ENCODE measurements around the gene TBC1D22A.

- TF ChIP-seq NANOG (IDR thresholded peaks at IDR 0.05; ENCODE audit: borderline replicate concordance), result no peak
- TF ChIP-seq CTCF (conservative IDR thresholded peaks at IDR 0.05; ENCODE audit: low read depth in 2 of 2), result no peak
- TF ChIP-seq REST (IDR thresholded peaks at IDR 0.05; ENCODE audit: unreplicated experiment), result no peak
Measured at GRCh38 chr22:47022475-47022874, 260.0 kb downstream of the TBC1D22A start.
